A549 treated with dexamethasone at 1 μM for 4 hours (cell line): Measurements from ENCODE around the gene MYPN. TPM values are rescaled to one million over a fixed set of nuclear protein-coding genes. Genes with fewer than 3 reads are reported as not detected.

Source experiments
- total RNA-seq: library from RNA; stranded (reverse); fragments of 200-300 nt; extraction: Qiagen RNA extraction; gene quantifications from 5 replicates; pipeline ENCODE4 v1.2.3, GENCODE V29; 2022

MYPN gene, protein sequence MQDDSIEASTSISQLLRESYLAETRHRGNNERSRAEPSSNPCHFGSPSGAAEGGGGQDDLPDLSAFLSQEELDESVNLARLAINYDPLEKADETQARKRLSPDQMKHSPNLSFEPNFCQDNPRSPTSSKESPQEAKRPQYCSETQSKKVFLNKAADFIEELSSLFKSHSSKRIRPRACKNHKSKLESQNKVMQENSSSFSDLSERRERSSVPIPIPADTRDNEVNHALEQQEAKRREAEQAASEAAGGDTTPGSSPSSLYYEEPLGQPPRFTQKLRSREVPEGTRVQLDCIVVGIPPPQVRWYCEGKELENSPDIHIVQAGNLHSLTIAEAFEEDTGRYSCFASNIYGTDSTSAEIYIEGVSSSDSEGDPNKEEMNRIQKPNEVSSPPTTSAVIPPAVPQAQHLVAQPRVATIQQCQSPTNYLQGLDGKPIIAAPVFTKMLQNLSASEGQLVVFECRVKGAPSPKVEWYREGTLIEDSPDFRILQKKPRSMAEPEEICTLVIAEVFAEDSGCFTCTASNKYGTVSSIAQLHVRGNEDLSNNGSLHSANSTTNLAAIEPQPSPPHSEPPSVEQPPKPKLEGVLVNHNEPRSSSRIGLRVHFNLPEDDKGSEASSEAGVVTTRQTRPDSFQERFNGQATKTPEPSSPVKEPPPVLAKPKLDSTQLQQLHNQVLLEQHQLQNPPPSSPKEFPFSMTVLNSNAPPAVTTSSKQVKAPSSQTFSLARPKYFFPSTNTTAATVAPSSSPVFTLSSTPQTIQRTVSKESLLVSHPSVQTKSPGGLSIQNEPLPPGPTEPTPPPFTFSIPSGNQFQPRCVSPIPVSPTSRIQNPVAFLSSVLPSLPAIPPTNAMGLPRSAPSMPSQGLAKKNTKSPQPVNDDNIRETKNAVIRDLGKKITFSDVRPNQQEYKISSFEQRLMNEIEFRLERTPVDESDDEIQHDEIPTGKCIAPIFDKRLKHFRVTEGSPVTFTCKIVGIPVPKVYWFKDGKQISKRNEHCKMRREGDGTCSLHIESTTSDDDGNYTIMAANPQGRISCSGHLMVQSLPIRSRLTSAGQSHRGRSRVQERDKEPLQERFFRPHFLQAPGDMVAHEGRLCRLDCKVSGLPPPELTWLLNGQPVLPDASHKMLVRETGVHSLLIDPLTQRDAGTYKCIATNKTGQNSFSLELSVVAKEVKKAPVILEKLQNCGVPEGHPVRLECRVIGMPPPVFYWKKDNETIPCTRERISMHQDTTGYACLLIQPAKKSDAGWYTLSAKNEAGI (N-terminal part only)
- 2.0 to 3.4 TPM (median 2.5 TPM) in 5 replicates for total RNA-seq

DNA sequence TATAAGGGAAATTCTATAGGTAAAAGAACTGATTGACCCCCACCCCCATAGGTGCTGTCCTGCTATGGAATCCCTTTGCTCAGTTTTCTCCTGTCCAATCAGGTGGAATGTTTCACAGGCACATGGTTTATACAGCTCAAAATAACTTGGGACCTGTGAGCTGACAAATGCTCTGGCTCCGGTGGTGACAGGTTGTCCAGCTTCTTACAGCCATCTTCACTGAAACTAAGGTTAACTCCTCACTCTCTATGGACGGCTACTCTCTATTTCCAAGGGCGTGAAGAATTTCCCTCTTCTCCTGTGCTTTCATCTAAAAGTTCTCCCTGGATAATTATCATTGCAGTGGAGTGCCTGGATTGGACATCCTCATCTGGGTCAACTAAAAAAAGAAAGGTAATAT is at the start of gene MYPN:
TSS of gene MYPN (plus strand) at position 158 of the 400 bp plus-strand sequence. CDS start 11,951 bp downstream, outside the sequence.

DNA sequence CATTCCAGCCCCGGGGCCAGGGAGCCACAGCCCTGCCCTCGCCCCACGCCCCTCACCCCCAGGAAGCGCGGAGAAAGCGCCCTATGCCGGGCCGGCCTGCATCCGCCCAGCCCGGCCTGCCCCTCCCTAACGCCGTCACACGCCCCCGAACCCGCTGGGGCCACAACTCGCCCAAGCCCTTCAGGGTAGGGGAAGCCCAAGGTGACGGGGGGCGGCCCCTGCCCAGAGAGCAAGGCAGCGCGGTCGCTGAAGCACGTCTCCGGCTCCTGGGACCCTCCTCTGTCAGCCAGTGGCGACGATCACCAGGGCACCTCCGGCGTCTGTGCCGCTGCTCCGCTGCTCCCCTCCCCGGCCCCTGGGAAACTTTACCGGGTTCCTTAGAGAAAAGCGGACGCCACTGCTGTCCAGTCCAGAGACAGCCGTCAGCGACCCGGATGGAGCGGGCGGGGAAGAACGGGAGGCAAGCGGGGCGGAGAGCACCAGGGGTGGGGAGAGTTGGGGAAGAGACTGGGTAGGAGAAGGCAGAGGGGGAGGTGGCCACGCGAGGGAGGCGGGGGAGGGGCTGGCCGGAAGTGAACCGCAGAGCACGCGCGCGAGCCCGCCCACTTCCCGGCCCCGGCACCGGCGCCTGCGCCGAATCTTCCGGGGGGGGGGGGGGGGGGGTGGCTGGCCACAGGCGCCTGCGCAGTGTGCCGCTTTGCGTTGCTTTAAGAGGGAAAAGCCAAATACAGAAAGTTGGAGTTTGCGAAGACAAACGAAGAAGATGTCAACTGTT is 34.3 kb upstream of the MYPN start, which contains the start of gene HERC4:
TSS of gene HERC4 (minus strand) at position 509 of the 775 bp plus-strand sequence. CDS start 2,175 bp downstream, outside the sequence.

DNA sequence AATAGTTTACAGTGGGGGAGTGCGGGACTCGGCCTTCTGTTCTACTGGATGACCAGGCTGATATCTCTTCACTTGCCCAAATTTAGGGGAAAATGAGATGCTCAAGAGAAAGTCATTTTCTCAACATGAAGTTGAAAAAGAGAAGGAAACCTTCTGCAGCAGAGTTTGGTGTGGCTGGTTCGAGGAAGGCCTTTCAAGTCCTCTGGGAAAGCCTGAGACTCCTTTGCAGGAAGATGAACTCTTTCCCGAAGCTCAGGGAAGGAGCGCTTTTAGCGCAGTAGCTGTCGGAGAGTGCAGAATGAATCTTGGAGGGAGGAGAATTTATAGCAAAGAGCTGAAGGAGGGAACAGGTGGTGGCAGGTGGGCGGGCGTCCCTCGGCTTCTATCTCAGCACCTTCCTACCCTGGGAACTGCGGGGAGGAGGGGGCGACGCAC is 122.5 kb downstream of the MYPN start, which contains the start of gene ATOH7:
TSS of gene ATOH7 (minus strand) at position 297 of the 435 bp plus-strand sequence. CDS start 436 bp downstream, outside the sequence.

Other genes with a start within 250 kb of the MYPN start
- 15.6 to 19.0 TPM (median 16.8 TPM) in 5 replicates for gene SIRT1, start 224.8 kb upstream of the MYPN start, total RNA-seq
- gene HERC4, start 34.2 kb upstream of the MYPN start, total RNA-seq, result 25.2 to 31.8 TPM (median 26.4 TPM) in 5 replicates
- 0.09 to 0.33 TPM (median 0.21 TPM) in 5 replicates for gene ATOH7, start 122.6 kb downstream of the MYPN start, total RNA-seq
- 212 to 250 TPM (median 225 TPM) in 5 replicates for gene HNRNPH3, start 222.6 kb downstream of the MYPN start, total RNA-seq
- 2.6 to 3.4 TPM (median 3.1 TPM) in 5 replicates for gene PBLD, start 223.4 kb downstream of the MYPN start, total RNA-seq